HS-27A (cell line): ENCODE data around the gene FRG2.
"Not testable (repeated sequence)": the region's sequence is repeated elsewhere in the genome, so short reads cannot be mapped to it uniquely, and the experiment has no call there.

Experiments
- DNase-seq: peaks from one replicate; pipeline ENCODE4 v3.0.0-alpha.2; 2012; ENCODE audit warnings: low read depth, missing footprints

Gene FRG2

GRCh38 chr4:190016369-190017289, 10.4 kb downstream of the FRG2 start:
- DNase-seq: no peak

- no peak for DNase-seq
Measured at GRCh38 chr4:190015538-190016368, 11.3 kb downstream of the FRG2 start.

- DNase-seq: no peak
Measured at GRCh38 chr4:190014771-190015537, 12.1 kb downstream of the FRG2 start.

GRCh38 chr4:189989941-189990340, 37.1 kb downstream of the FRG2 start:
- not testable (repeated sequence) for DNase-seq

- no peak for DNase-seq
Measured at GRCh38 chr4:189988877-189989431, 38.1 kb downstream of the FRG2 start.

- not testable (repeated sequence) for DNase-seq
Measured at GRCh38 chr4:189985651-189986243, 41.3 kb downstream of the FRG2 start.

- not testable (repeated sequence) for DNase-seq
Measured at GRCh38 chr4:189984661-189985060, 42.4 kb downstream of the FRG2 start.

GRCh38 chr4:189983916-189984526, 43.0 kb downstream of the FRG2 start:
- DNase-seq: not testable (repeated sequence)

- DNase-seq: no peak
Measured at GRCh38 chr4:189981970-189982369, 45.1 kb downstream of the FRG2 start.

- DNase-seq: not testable (repeated sequence)
Measured at GRCh38 chr4:189980292-189980691, 46.8 kb downstream of the FRG2 start.

GRCh38 chr4:189979196-189980047, 47.6 kb downstream of the FRG2 start:
- DNase-seq: no peak
